Embryonic facial prominence (tissue), 1 donor: ENCODE results near the gene CHAD.

Source experiments
- DNase-seq: peaks from one replicate; pipeline ENCODE4 v3.0.0-alpha.2; 2016; ENCODE audit errors: extremely low spot score

Gene CHAD, protein sequence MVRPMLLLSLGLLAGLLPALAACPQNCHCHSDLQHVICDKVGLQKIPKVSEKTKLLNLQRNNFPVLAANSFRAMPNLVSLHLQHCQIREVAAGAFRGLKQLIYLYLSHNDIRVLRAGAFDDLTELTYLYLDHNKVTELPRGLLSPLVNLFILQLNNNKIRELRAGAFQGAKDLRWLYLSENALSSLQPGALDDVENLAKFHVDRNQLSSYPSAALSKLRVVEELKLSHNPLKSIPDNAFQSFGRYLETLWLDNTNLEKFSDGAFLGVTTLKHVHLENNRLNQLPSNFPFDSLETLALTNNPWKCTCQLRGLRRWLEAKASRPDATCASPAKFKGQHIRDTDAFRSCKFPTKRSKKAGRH

DNA sequence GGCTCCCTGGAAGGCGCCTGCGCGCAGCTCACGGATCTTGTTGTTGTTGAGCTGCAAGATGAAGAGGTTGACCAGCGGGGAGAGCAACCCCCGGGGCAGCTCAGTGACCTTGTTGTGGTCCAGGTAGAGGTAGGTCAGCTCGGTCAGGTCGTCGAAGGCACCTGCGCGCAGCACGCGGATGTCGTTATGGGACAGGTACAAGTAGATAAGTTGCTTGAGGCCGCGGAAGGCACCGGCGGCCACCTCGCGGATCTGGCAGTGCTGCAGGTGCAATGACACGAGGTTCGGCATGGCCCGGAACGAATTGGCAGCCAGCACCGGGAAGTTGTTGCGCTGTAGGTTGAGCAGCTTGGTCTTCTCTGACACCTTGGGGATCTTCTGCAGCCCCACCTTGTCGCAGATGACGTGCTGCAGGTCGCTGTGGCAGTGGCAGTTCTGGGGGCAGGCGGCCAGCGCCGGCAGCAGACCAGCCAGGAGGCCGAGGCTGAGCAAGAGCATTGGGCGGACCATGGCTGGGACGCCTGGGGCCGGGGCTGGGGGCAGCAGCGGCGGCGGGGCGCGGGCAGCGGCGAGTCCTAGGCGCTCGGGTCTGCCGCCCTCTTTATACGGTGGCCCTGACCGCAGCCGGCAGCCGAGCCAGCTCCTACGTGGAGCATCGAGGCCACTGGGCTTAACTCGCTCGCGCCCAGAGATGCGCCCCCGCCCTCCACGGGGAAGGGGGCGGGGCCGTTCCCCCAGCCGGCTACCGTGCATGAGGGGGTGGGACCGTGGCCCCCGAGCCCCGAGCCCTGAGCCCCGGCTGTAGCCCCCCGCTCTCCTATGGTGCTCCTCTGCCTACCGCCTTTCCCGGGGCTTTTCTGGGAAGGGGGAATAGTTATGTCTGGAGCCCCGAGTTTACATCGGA, at the start of gene CHAD:
Gene CHAD (minus strand): TSS at position 577 of the 904 bp plus-strand sequence. CDS start 67 bp downstream, at position 510.
- no peak for DNase-seq

DNA sequence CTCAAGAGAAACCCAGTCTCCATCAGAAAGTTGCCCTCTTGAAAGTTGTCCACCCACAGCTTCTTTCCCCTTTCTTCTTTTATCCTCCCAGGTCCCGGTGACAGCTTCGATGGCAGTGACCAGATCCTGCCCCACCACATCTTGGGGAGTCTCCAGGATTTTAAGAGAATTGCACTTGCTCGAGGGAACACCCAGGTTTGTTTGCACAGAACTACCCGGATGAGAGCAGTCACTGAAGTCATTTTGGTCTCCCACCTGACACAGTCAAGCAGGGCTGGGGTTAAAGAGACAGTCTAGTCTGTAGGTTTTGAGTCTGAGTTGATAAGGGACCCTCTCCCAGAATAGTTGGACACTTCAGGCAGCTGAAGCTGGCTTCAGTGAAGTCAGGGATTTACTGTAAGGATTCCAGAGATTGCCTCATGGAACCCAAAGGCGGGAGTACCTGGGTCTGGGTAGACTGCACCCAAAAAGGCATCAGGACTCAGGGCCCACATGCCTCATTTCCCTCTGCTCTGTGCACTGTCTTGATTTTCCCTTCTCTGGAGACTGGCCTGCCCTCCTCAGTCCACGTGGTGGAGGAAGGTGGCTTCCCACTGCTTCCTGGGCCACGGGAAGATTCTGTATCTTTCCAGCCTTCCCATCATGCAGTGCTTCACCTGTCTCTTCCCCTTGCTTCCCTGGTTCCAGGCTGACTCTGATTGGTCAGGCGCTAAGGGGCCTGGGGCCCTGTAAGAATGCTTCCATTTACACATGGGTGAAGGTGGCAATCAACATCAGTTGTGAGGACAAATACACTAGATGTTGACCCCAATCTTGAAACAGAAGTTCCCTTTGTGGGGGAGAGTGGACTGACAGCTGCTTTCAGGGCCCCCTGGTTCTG, 49.1 kb upstream of the CHAD start:
- no peak for DNase-seq

DNA sequence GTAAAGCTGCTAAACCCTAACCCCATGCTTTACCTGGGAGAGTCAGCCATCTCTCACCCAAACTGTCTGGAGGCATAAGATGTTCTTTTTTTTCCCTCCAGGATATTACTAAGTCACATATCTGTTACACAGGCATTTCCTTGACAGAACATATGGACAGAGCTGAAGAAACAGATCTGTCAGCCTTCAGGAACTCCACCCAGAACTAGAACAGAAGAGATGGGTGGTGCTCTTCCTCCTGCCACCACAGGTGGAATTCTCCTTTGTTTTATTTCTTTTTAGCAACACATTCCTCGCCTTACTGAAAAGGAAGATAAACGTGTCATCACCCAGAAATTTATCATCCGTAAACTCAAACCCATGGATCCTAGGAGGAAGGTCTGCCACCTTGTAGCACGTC, 48.3 kb upstream of the CHAD start:
- DNase-seq: no peak

DNA sequence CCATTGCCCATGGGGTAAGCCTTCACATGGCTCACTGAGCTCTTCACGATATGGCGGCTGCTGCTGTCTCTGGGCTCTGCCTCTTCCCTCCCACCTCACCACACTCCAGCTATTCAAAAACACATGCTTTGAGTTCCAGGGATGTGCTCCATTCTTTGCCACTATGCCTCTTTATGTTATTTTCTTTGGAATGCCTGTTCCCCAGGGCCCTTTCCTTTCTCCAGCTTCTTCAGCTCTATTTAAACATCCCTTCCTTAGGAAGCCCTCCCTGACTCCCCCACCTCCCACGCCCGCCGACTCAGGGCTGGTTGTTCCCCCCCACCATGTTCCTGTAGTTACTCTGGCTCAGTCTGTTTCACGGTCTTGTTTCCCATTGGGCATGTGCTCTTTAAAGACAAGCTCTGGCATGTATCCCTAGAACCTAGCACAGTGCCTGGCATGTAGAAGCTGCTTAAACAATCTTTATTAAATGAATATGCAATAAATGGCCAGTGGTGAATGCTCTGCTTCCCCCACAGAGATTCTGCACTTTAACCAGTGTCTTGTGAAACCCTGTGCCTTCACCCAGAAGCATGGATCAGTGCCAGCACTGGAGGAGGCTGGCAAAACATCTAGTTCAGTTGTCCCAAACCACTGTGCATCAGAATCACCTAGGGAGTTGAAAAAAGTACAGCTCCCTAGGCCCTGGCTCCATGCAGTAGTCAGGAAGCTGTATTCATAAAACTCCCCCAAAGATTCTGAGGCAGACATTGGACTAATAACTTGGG, 46.4 kb upstream of the CHAD start:
- DNase-seq: no peak

DNA sequence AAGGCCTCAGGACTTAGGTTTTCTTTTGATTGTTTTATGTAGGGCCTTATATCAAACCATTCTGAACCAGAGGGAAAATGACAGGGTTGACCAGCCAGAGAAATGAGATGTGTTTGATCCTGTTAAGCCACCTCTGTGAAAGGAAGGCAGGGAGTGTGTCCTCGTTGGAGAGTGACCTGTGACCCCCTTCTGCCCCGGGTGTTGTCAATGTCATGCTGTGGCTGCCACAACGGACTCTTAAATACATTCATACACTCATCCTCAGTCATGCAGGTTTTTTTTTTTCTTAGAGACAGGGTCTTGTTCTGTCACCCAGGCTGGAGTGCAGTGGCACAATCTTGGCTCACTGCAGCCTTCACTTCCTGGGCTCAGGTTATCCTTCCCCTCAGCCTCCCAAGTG, 45.7 kb upstream of the CHAD start:
- DNase-seq: no peak

DNA sequence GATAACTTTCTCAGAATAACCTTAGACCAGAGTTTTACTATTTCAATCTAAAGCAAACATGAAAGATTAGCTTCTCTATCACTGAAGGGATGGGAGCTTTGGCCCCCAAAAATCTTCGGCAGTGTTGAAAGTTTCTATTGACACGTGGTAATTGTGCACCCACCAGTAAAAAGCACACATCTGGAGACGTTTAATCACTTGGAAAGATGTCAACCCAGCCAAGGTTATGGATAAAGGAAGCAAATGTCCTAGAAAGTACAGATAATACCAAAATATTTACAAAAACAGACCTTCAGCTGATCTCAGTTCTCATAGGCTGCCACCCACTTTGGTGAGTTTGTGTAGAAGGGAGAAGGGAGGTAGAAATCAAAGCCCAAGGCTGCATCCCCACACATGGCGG, 44.8 kb upstream of the CHAD start:
- DNase-seq: no peak

DNA sequence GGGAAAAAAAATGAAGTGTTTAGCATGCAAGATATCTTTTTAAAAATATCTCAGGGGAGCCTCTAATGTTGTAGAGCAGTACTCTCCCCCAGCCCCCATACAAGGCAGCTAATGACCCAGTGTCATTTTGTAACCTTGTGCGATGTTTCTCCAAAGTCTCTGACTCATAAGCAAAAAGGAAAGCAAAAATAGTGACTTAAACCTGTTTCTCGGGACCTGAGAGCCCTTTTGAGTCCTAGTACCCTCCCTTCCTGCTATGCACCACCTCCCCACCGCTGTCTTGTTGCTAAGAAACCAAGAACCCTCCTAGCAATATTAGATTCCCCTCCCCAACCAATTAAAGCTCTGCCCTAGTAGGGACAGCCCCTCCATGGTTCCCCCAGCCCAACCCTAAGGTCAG, 42.4 kb upstream of the CHAD start:
- DNase-seq: no peak

DNA sequence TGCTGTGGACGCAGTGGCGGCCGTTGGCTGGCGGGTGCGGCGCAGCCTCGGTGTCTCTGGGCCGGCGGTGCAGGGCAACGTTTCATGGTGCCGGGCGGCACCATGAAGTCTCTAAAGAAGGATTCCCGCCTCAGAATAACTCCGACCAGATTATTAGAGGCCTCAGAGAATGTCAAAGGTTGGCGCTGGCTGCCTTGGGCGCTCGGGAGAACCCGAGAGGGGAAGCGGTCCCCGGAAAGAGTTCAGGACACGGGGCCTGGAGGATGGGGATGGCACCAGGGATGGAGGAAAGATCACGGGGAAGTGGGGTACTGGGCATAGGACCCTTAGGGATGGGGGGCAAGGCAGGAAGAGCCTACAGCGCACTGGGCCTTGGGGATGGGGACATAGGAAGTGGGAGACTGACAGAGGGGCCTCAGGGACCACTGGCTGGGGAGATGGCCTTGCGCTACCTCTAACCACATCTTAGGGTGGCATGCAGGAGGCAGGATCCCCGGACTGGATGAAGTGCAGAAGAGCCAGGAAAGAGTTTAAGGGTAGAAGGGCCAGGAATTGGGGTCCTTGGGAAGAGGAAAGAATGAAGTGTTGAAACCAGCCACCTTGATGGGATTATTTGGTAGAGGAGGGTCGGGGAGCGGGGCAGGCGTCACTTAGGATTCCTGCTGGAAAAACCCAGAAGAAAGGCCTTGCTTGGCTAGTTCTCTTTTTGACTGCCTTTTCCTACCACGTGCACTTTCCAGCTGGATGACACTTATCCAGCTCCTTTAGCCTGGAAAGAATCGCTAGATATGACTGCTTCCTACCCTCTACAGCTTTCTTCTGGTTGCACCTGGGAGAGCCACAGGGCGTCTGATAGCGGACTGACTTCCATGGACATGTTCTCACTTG, 40.1 kb upstream of the CHAD start:
- DNase-seq: no peak

DNA sequence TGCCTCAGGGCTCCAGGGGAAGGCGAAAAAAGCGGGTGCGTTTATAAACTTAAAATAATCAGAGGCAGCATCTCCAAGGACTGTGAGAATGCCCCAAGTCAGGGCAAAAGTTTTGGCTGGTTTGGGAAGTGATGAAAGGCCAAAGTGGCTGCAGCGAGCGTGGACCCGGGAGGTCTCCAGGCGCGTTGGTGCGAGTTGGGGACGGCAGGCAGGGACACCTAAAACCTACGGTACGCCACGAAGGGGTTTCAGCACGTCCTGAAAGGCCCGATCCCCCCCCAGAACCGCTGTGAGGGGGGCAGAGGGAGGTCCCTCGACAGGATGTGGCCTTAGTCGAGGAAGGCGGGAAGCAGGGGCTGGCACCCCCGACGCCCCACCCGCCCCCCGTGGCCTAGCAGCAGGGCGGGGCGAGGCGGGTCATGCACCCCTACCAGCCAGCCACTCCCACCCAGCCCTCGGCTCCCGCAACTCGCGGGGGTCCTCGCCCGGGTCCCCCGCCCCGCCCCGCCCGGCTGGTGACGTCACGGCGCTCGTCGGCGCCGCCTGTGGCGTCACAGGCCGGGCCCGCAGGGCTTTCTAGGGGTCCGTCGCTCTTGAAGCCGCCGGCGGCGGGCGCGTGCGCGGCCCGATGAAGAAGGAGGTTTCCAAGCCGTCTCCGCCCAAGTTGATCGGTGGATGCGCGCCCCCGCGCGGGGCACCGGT, 39.3 kb upstream of the CHAD start, which contains the start of gene MYCBPAP:
Gene MYCBPAP (plus strand): TSS at position 569 of the 702 bp plus-strand sequence. CDS start 236 bp downstream, outside the sequence.
- peak; percentile 79 for DNase-seq

DNA sequence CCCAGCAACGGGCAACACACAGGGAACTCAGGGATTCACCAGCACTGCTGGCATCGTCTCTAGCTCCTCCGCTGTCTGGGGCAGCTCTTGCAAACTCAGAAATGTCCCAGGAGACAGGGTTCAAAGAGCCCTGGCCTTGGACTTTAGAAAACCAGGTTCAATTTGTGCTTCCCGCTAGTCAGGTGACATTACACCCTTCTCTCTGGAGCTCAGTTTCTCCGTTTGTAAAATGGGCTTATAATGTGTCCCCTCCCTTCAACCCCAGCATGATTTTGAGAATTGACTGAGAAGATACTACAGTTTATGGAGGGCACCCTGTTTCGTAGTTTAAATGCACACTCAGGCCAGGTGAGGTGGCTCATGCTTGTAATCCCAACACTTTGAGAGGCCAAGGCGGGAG, 37.6 kb upstream of the CHAD start:
- no peak for DNase-seq

DNA sequence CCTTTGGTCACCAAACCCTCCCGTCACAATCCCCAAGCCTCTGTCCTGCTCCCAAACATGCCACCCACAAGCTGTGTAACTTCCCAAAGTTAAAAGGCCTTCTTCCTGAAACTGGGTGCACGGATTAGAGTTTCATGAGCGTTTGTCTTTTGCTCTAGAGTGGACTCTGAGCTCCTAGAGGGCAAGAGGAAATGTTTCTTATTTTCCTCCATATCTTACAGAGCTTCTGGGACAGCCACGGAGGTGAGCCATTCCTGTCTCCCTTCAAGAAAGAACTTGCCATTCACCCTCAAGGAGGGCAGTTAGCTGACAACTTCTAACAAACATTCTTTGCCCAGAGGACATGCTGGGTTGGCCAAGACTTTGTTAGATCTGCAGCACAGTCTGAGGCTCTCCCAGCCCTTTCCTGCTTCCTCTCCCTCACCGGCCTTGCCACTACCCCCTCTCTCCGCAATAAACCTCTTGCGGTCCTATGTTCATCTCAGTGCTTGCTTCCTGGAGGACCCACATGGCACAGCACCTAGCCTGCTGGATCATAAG, 37.0 kb upstream of the CHAD start:
- no peak for DNase-seq

DNA sequence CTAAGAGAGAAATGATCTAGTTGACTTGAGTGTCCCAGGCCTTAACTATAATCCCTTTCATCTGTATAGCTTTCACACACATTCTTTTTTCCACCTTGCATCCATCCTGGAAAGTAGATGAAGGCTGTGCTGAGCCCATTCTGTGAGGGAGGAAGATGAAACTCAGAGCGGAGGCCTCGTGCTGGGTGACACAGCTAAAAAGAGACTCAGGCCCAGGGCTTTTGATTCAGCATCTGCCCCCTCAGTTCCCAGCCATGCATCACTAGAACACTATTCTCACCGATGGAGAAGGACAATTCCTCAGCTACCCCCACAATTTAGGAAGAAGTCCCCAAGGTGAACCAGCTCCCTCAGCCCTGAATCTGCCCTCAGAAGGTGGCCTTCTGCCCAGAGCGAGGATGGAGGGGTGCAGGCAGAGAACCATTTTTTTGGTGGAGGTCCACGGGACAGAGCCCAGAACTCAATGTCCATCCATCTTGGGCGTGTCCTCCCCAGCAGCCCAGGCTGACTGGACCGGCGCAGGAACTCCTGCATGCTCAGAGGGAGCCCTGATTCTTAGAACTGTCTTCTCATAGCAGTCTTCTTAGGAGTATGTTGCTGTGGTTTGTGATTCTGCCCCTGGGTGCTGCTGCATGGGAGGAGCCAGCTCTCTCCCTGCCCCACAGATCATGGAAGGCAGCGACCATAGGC, 33.8 kb upstream of the CHAD start:
- no peak for DNase-seq

DNA sequence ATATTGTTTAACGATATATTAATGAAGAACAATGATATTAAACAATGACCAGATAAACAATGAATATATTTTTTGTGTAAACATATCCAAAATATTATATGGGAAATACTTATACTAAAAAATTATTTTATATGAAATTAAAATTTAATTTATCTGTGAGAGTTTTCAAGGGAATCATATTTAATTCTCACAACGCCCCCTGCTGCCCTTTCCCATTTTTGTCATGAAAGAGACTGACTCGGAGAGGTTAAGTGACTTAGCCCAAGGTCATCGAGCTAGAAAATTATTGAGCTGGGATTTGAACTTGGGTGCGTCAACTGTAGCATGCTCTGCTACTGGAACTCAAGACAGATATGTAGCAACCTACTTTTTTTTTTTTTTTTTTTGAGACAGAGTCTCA, 32.4 kb upstream of the CHAD start:
- DNase-seq: no peak

DNA sequence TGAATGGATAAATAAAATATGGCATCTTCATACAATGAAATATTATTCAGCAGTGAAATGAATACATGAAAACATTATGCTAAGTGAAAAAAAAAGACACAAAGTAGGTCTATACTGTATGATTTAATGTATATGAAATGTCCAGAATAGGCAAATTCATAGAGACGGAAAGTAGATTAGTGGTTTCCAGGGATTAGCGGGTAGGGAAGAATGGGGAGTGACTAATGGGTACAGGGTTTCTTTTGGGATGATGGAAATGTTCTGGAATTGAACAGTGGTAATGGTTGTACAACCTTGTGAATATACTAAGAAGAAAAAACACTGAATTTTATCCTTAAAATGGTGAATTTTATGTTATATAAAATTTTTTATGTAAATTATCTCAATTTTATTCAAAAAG, 31.0 kb upstream of the CHAD start:
- no peak for DNase-seq

DNA sequence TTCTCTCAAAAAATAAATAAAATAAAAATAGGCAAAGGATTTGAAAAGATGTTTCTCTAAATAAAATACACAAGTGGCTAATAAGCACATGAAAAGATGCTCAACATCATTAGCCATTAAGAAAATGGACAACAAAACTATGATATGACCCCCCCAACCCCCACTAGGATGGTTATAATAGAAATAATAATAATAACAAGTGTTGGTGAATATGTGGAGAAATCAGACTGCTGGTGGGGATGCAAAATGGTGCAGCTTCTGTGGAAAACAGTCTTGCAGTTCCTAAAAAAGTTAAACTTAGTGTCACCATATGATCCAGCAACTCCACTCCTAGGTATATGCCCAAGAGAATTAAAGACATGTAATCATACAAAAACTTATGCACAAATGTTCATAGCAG, 30.6 kb upstream of the CHAD start:
- no peak for DNase-seq

DNA sequence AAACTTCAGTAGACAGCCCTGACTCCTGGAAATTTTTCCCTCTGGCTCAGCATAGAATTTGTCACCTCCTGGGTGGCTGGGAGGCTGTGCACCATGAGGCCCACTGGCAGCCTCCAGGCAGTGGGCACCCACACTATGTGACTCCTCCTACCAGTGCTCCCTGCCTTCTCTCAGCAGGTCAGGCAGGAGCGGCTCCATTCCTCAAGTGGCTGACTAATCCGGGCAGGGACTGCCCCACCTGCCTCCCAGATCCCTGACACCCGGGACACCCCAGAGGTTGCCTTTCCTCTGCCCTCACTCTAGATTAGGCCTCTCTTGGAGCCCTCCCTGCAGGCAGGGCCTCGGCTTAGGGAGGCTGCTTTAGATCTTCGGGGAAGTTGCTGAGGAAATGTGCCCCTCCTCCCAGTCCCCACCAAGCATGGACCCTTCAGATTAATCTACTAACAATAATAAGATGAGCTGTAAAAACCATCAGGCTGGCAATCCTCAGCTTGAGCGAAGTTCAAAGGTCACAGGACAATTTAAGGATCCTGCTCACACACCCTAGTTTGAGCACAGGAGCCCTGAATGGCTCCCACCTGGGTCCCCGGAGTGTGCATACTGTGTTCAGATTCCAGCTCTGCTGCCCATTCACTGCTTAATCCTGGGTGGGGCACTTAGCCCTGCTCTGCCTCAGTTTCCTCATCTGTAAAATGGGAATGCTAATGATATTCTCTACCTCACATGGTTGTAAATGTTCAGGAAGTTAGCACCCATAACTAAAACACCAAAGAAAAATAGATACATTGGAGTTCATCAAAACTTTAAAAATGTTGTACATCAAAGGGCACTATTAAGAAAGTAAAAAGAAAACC, 29.6 kb upstream of the CHAD start:
- no peak for DNase-seq

DNA sequence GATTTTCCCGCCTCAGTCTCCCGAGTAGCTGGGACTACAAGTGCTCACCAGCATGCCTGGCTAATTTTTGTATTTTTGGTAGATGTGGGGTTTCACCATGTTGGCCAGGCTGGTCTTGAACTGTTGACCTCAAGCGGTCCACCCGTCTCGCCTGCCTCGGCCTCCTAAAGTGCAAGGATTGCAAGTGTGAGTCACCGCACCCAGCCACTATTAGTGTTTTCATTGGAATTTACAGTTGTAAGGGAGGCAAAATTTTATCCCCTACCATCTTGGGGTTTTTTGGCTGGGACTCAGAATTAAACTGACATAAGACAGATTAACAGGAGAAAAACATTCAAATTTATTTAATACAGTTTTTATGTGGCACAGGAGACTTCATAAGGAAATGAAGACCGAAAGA, 27.2 kb upstream of the CHAD start:
- no peak for DNase-seq
